GM23338 (cell line): ENCODE results near the gene CYP26B1.

Experiments used
- CTCF ChIP-seq, 2 experiments: fragments of 200-600 bp in 1 of 2; sonication (generic) in 1 of 2; conservative IDR thresholded peaks; 2 replicates each; pipeline versions ENCODE4 v1.5.1 to v1.6.1; 2016 to 2017; ENCODE audit warnings: antibody characterized with exemption in 2 of 2, low read depth in 2 of 2, mild to moderate bottlenecking in 2 of 2, moderate library complexity in 1 of 2
- ETS1 ChIP-seq: IDR thresholded peaks from 2 replicates; pipeline ENCODE4 v1.6.1; 2016; ENCODE audit warnings: antibody characterized with exemption
- EZH2 ChIP-seq: fragments of 200-600 bp; sonication (generic); IDR thresholded peaks from one replicate; pipeline ENCODE4 v1.8.0; 2017; ENCODE audit warnings: antibody characterized with exemption, mild to moderate bottlenecking, low read depth; ENCODE audit not compliant: unreplicated experiment
- EZH2phosphoT487 ChIP-seq: fragments of 200-600 bp; sonication (generic); IDR thresholded peaks from one replicate; pipeline ENCODE4 v1.8.1; 2018; ENCODE audit warnings: antibody characterized with exemption; ENCODE audit not compliant: unreplicated experiment
- TF ChIP-seq, protein P1 (sequence below): IDR thresholded peaks from one replicate; pipeline ENCODE4 v1.6.1; 2018; ENCODE audit warnings: antibody characterized with exemption; ENCODE audit not compliant: unreplicated experiment

- TF ChIP-seq CTCF (conservative IDR thresholded peaks at IDR 0.05; ENCODE audit: low read depth in 2 of 2) (no peak), ETS1 (no peak), EZH2phosphoT487 (no peak), EZH2 (no peak)
- TF ChIP-seq, protein P1, sequence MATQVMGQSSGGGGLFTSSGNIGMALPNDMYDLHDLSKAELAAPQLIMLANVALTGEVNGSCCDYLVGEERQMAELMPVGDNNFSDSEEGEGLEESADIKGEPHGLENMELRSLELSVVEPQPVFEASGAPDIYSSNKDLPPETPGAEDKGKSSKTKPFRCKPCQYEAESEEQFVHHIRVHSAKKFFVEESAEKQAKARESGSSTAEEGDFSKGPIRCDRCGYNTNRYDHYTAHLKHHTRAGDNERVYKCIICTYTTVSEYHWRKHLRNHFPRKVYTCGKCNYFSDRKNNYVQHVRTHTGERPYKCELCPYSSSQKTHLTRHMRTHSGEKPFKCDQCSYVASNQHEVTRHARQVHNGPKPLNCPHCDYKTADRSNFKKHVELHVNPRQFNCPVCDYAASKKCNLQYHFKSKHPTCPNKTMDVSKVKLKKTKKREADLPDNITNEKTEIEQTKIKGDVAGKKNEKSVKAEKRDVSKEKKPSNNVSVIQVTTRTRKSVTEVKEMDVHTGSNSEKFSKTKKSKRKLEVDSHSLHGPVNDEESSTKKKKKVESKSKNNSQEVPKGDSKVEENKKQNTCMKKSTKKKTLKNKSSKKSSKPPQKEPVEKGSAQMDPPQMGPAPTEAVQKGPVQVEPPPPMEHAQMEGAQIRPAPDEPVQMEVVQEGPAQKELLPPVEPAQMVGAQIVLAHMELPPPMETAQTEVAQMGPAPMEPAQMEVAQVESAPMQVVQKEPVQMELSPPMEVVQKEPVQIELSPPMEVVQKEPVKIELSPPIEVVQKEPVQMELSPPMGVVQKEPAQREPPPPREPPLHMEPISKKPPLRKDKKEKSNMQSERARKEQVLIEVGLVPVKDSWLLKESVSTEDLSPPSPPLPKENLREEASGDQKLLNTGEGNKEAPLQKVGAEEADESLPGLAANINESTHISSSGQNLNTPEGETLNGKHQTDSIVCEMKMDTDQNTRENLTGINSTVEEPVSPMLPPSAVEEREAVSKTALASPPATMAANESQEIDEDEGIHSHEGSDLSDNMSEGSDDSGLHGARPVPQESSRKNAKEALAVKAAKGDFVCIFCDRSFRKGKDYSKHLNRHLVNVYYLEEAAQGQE = no peak
Measured at GRCh38 chr2:72191441-72191840, 43.8 kb upstream of the CYP26B1 start.
